Endothelial cell of umbilical vein (primary cell): ENCODE data around the gene ADAMTS6. TPM values are rescaled to one million over a fixed set of nuclear protein-coding genes. Genes with fewer than 3 reads are reported as not detected.
"Not testable (repeated sequence)": the region's sequence is repeated elsewhere in the genome, so short reads cannot be mapped to it uniquely, and the experiment has no call there.

Experiments used
- BruUV-seq: library from RNA; stranded (reverse); fragments of 400-500 nt; replicated peaks from 2 replicates; lab custom pipeline; 2021; lab: Mats Ljungman, UMichigan
- CTCF ChIA-PET: fragments of 300-600, 350-600 bp; sonication (Branson Sonifier 250); formaldehyde crosslinking; loops from one replicate; lab custom pipeline; 2021; ENCODE audit warnings: antibody characterized with exemption, inconsistent platforms; lab: Charles Lee
- POLR2A ChIA-PET: fragments of 300-600, 350-600 bp; sonication (Branson Sonifier 250); formaldehyde crosslinking; loops from one replicate; lab custom pipeline; 2021; ENCODE audit warnings: antibody characterized with exemption, inconsistent platforms; lab: Charles Lee
- DNase-seq: peaks from one replicate; pipeline ENCODE4 v3.0.0-alpha.2; 2011; ENCODE audit warnings: low read depth, low spot score
- FAIRE-seq: peaks from 2 replicates; lab custom pipeline; 2011; peaks lifted over from hg19 to GRCh38; lab: Jason Lieb, UNC
- H2AFZ ChIP-seq: 2 replicates; pipeline ENCODE4 v1.6.0; 2012; ENCODE audit warnings: low read depth, low read length, control low read depth, inconsistent platforms
- H3K27ac ChIP-seq: 2 replicates; pipeline ENCODE4 v1.5.1; 2011; ENCODE audit warnings: low read depth, mild to moderate bottlenecking, control low read depth, low read length, moderate library complexity; ENCODE audit not compliant: insufficient read depth
- H3K27me3 ChIP-seq, 2 experiments: 2 replicates each; pipeline versions ENCODE4 v1.6.0 to v1.6.1; 2011; ENCODE audit warnings: low read length in 2 of 2, mixed read lengths in 1 of 2; ENCODE audit not compliant: control insufficient read depth in 2 of 2, insufficient read depth in 2 of 2
- H3K36me3 ChIP-seq, 2 experiments: 2 replicates in 1 of 2; 3 replicates in 1 of 2; pipeline ENCODE4 v1.5.1; 2011; ENCODE audit warnings: low read length in 2 of 2, mild to moderate bottlenecking in 1 of 2, moderate library complexity in 1 of 2; ENCODE audit not compliant: control insufficient read depth in 2 of 2, insufficient read depth in 2 of 2; ENCODE audit errors: extremely low read depth in 1 of 2
- H3K4me1 ChIP-seq: 3 replicates; pipeline ENCODE4 v1.5.1; 2011; ENCODE audit warnings: mild to moderate bottlenecking, low read length; ENCODE audit not compliant: control insufficient read depth, insufficient read depth; ENCODE audit errors: extremely low read depth
- H3K4me2 ChIP-seq: 2 replicates; pipeline ENCODE4 v1.6.1; 2011; ENCODE audit warnings: low read length, control low read depth, mixed read lengths; ENCODE audit not compliant: insufficient read depth
- H3K4me3 ChIP-seq, 3 experiments: fragments of 200-600 bp in 1 of 3; sonication (generic), shearing (Covaris generic) in 1 of 3; replicated peaks in 1 of 3; 2 replicates each; pipeline ENCODE4 v1.5.1; 2011 to 2016; ENCODE audit warnings: control low read depth in 3 of 3, low read length in 3 of 3, mild to moderate bottlenecking in 2 of 3, inconsistent platforms in 1 of 3, low read depth in 1 of 3, moderate library complexity in 1 of 3; ENCODE audit not compliant: insufficient read depth in 1 of 3
- H3K79me2 ChIP-seq: 2 replicates; pipeline ENCODE4 v1.6.0; 2012; ENCODE audit warnings: low read length, inconsistent platforms; ENCODE audit not compliant: control insufficient read depth, insufficient read depth
- H3K9ac ChIP-seq: replicated peaks from 2 replicates; pipeline ENCODE3; 2011; ENCODE audit warnings: low read length, control low read depth; ENCODE audit not compliant: insufficient read depth; ENCODE audit errors: extremely low read depth
- H3K9me1 ChIP-seq: replicated peaks from 3 replicates; pipeline ENCODE4 v1.6.0; 2011; ENCODE audit warnings: mild to moderate bottlenecking, low read length; ENCODE audit not compliant: control insufficient read depth, insufficient read depth; ENCODE audit errors: extremely low read depth
- H3K9me3 ChIP-seq: replicated peaks from 2 replicates; pipeline ENCODE4 v1.5.1; 2012; ENCODE audit warnings: low read length, inconsistent platforms; ENCODE audit not compliant: control insufficient read depth, insufficient read depth
- H4K20me1 ChIP-seq: replicated peaks from 2 replicates; pipeline ENCODE3; 2011; ENCODE audit warnings: mild to moderate bottlenecking, low read length; ENCODE audit not compliant: control insufficient read depth, insufficient read depth; ENCODE audit errors: extremely low read depth
- EZH2 ChIP-seq: IDR thresholded peaks from 2 replicates; pipeline ENCODE4 v1.6.1; 2012; ENCODE audit warnings: borderline replicate concordance, low read depth, mild to moderate bottlenecking, moderate library complexity, low read length, inconsistent platforms; ENCODE audit not compliant: severe bottlenecking
- FOS ChIP-seq: IDR thresholded peaks from 2 replicates; pipeline ENCODE4 v1.6.1; 2011; ENCODE audit warnings: mild to moderate bottlenecking, low read length, moderate library complexity, borderline replicate concordance; ENCODE audit not compliant: insufficient read depth
- GATA2 ChIP-seq: IDR thresholded peaks from 2 replicates; pipeline ENCODE4 v1.7.0; 2011; ENCODE audit warnings: low read depth, mild to moderate bottlenecking, moderate library complexity, mixed read lengths, low read length; ENCODE audit not compliant: insufficient read length, insufficient read depth
- JUN ChIP-seq: IDR thresholded peaks from 2 replicates; pipeline ENCODE4 v1.6.1; 2011; ENCODE audit warnings: borderline replicate concordance, low read depth; ENCODE audit not compliant: insufficient read length, insufficient read depth
- MAX ChIP-seq: IDR thresholded peaks from 2 replicates; pipeline ENCODE4 v1.6.1; 2011; ENCODE audit not compliant: insufficient read depth, insufficient read length
- MYC ChIP-seq: IDR thresholded peaks from one replicate; pipeline ENCODE4 v1.6.1; 2011; ENCODE audit warnings: mild to moderate bottlenecking, low read depth, low read length
- POLR2A ChIP-seq: IDR thresholded peaks from 2 replicates; pipeline ENCODE4 v1.6.1; 2012; ENCODE audit warnings: low read depth, mild to moderate bottlenecking, control low read depth, low read length
- POLR2AphosphoS5 ChIP-seq: IDR thresholded peaks from 2 replicates; pipeline ENCODE4 v1.6.1; 2012; ENCODE audit warnings: low read depth, mild to moderate bottlenecking, control low read depth, low read length, moderate library complexity; ENCODE audit not compliant: insufficient read depth
- dilution Hi-C: fragments of 300-500 bp; cut with MboI; formaldehyde crosslinking; loops from one replicate; pipeline ENCODE4 v1.15.0; 2019; ENCODE audit warnings: low sequenced_read_pairs; ENCODE audit not compliant: extremely low pct_ligation_motif_present
- intact Hi-C: fragments of 100-400 bp; cut with micrococcal nuclease; formaldehyde crosslinking; loops from one replicate; pipeline ENCODE4 v1.10.0; 2022
- polyA plus RNA-seq, 4 experiments: library from polyadenylated mRNA; depleted of rRNA in 3 of 4; stranded (reverse) in 3 of 4; unstranded in 1 of 4; fragments of >200 nt; gene quantifications; 2 replicates each; pipeline versions ENCODE4 v1.2.1 to v1.2.3, GENCODE V29; 2011 to 2012; ENCODE audit warnings: missing spikeins in 1 of 4
- total RNA-seq: library from RNA; stranded (reverse); gene quantifications from 2 replicates; pipeline ENCODE4 v1.2.3, GENCODE V29; 2021
- TF ChIP-seq, protein P1 (sequence below), 2 donors: IDR thresholded peaks; 1 replicate in 1 of 2; 2 replicates in 1 of 2; pipeline ENCODE4 v1.5.1; 2011; ENCODE audit warnings: low read length in 2 of 2, mild to moderate bottlenecking in 2 of 2, moderate library complexity in 2 of 2, control low read depth in 1 of 2, inconsistent platforms in 1 of 2, low read depth in 1 of 2; ENCODE audit not compliant: insufficient read depth in 1 of 2; ENCODE audit errors: extremely low read depth in 1 of 2

ADAMTS6 gene
- total and polyA plus RNA-seq, 2 donors (not counting 3 experiments of a cell fraction or from before 2014, with no cell fraction given) = 20.4 to 43.4 TPM

GRCh38 chr5:65383859-65384258 lies 97.9 kb downstream of the ADAMTS6 start:
- Histone ChIP-seq H3K36me3 (peaks cover 0 to 10% of the 10 kb centered on the region in 2 experiments), H3K4me2 (no peak overlapping the region), H4K20me1 (no peaks in the 10 kb centered on the region), H3K9ac (no peak overlapping the region), H3K9me3 (no peaks in the 10 kb centered on the region), H3K4me3 (no peak overlapping the region), H2AFZ (no peak overlapping the region), H3K27me3 (no peaks in the 10 kb centered on the region), H3K27ac (no peak overlapping the region), H3K79me2 (peaks cover 2% of the 10 kb centered on the region), H3K4me1 (no peaks in the 10 kb centered on the region), H3K9me1 (no peaks in the 10 kb centered on the region)
- POLR2A ChIA-PET = no interaction called here
- no peak for FAIRE-seq
- dilution Hi-C loops = no loop called here
- no TSS peak for BruUV-seq
- CTCF ChIA-PET = no interaction called here
- no peak for DNase-seq
- no peak for TF ChIP-seq GATA2
- TF ChIP-seq FOS = no peak
- intact Hi-C loops = no loop called here

GRCh38 chr5:65382582-65382981 lies 99.1 kb downstream of the ADAMTS6 start:
- FAIRE-seq = no peak
- Histone ChIP-seq H3K4me3 (no peak overlapping the region), H3K79me2 (peaks cover 5% of the 10 kb centered on the region), H3K27ac (no peak overlapping the region), H4K20me1 (no peaks in the 10 kb centered on the region), H3K27me3 (no peaks in the 10 kb centered on the region), H3K9ac (no peak overlapping the region), H3K4me2 (no peak overlapping the region), H3K9me3 (no peaks in the 10 kb centered on the region), H2AFZ (no peak overlapping the region), H3K4me1 (no peaks in the 10 kb centered on the region), H3K9me1 (no peaks in the 10 kb centered on the region), H3K36me3 (peaks cover 0 to 6% of the 10 kb centered on the region in 2 experiments)
- DNase-seq = no peak
- POLR2A ChIA-PET = no interaction called here
- no TSS peak for BruUV-seq
- TF ChIP-seq, protein P1, sequence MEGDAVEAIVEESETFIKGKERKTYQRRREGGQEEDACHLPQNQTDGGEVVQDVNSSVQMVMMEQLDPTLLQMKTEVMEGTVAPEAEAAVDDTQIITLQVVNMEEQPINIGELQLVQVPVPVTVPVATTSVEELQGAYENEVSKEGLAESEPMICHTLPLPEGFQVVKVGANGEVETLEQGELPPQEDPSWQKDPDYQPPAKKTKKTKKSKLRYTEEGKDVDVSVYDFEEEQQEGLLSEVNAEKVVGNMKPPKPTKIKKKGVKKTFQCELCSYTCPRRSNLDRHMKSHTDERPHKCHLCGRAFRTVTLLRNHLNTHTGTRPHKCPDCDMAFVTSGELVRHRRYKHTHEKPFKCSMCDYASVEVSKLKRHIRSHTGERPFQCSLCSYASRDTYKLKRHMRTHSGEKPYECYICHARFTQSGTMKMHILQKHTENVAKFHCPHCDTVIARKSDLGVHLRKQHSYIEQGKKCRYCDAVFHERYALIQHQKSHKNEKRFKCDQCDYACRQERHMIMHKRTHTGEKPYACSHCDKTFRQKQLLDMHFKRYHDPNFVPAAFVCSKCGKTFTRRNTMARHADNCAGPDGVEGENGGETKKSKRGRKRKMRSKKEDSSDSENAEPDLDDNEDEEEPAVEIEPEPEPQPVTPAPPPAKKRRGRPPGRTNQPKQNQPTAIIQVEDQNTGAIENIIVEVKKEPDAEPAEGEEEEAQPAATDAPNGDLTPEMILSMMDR (IDR thresholded peaks at IDR 0.05; ENCODE audit: extremely low read depth in 1 of 2, insufficient read depth in 1 of 2, low read depth in 1 of 2, low read length in 2 of 2) = no peak
- TF ChIP-seq FOS = no peak
- TF ChIP-seq JUN = no peak
- TF ChIP-seq POLR2A = no peak
- TF ChIP-seq GATA2 = no peak
- TF ChIP-seq MYC = no peak
- TF ChIP-seq MAX = no peak
- TF ChIP-seq POLR2AphosphoS5 = no peak
- TF ChIP-seq EZH2 = no peak
- dilution Hi-C loops (no loop called here), intact Hi-C loops (no loop called here)
- CTCF ChIA-PET = interaction anchor here (1.2 kb wide), 1 partner anchor 572 kb away, joined by 3 read pairs; no protein-coding TSS in a partner anchor

DNA sequence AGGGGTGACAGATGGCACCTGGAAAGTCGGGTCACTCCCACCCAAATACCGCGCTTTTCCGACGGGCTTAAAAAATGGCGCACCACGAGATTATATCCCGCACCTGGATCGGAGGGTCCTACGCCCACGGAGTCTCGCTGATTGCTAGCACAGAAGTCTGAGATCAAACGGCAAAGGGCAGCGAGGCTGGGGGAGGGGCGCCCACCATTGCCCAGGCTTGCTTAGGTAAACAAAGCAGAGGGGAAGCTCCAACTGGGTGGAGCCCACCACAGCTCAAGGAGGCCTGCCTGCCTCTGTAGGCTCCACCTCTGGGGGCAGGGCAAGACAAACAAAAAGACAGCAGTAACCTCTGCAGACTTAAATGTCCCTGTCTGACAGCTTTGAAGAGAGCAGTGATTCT lies 111.2 kb downstream of the ADAMTS6 start:
- H3K79me2 ChIP-seq, BruUV-seq, H3K4me1 ChIP-seq, H3K36me3 ChIP-seq, POLR2A ChIA-PET, FAIRE-seq, H3K4me3 ChIP-seq, DNase-seq, H3K9me1 ChIP-seq, H4K20me1 ChIP-seq, H3K9me3 ChIP-seq, H3K27ac ChIP-seq, H2AFZ ChIP-seq, dilution Hi-C loops, H3K4me2 ChIP-seq, H3K9ac ChIP-seq, intact Hi-C loops, H3K27me3 ChIP-seq, CTCF ChIA-PET: not testable (repeated sequence)
